HepG2 (cell line): ENCODE results near the gene PNN. TPM values are rescaled to one million over a fixed set of nuclear protein-coding genes. Genes with fewer than 3 reads are reported as not detected.
A peak's percentile ranks its signal among the peaks of the same experiment; 100 is the strongest.

Source experiments
- ATF1 ChIP-seq: IDR thresholded peaks from 2 replicates; pipeline ENCODE4 v1.6.1; 2016; ENCODE audit warnings: mild to moderate bottlenecking, control low read depth
- JUNB ChIP-seq: sonication (generic); formaldehyde crosslinking; IDR thresholded peaks from 2 replicates; pipeline ENCODE4 v1.8.0; 2022; ENCODE audit warnings: missing genetic modification reagents, mild to moderate bottlenecking, borderline replicate concordance
- MAFF ChIP-seq: IDR thresholded peaks from 2 replicates; pipeline ENCODE4 v1.6.1; 2011; ENCODE audit warnings: low read depth, low read length, improper control_type of control experiment
- NR1H2 ChIP-seq: sonication (generic); formaldehyde crosslinking; IDR thresholded peaks from 2 replicates; pipeline ENCODE4 v1.8.1; 2022; ENCODE audit warnings: low read depth, missing genetic modification reagents, borderline replicate concordance
- NR2F1 ChIP-seq, 2 experiments: fragments of 450-650 bp in 1 of 2; formaldehyde crosslinking in 1 of 2; IDR thresholded peaks; 2 replicates each; pipeline versions ENCODE4 v1.5.0 to v1.6.1; 2016 to 2020; ENCODE audit warnings: mild to moderate bottlenecking in 1 of 2, missing compliant biosample characterization in 1 of 2, missing genetic modification reagents in 1 of 2, moderate library complexity in 1 of 2
- RXRA ChIP-seq: sonication (generic); formaldehyde crosslinking; IDR thresholded peaks from 2 replicates; pipeline ENCODE4 v1.5.1; 2020; ENCODE audit warnings: missing genetic modification reagents
- SKI ChIP-seq: fragments of 450-650 bp; IDR thresholded peaks from one replicate; pipeline ENCODE4 v1.6.1; 2018; ENCODE audit warnings: mild to moderate bottlenecking; ENCODE audit not compliant: partially characterized antibody
- ZNF749 ChIP-seq: sonication (generic); formaldehyde crosslinking; IDR thresholded peaks from 2 replicates; pipeline ENCODE4 v1.8.0; 2022; ENCODE audit warnings: mild to moderate bottlenecking, missing genetic modification reagents, moderate library complexity, borderline replicate concordance
- polyA plus RNA-seq, 8 experiments: library from polyadenylated mRNA; depleted of rRNA in 3 of 8; stranded (reverse) in 7 of 8; unstranded in 1 of 8; fragments of >200 nt; fragmentation: Illumina TruSeq in 4 of 8; extraction: Trizol in 4 of 8; gene quantifications; 2 replicates each; pipeline versions ENCODE4 v1.2.1 to v1.2.3, GENCODE V29; 2011 to 2016; ENCODE audit warnings: low read depth in 4 of 8, missing spikeins in 1 of 8, mixed read lengths in 1 of 8; ENCODE audit not compliant: insufficient read depth in 1 of 8
- total RNA-seq, 5 experiments: library from RNA; depleted of rRNA; stranded (reverse); fragments of >200 nt; fragmentation: Illumina TruSeq; extraction: Trizol; gene quantifications; 2 replicates each; pipeline ENCODE4 v1.2.3, GENCODE V29; 2016; ENCODE audit warnings: low read depth in 1 of 5
- TF ChIP-seq, protein P1 (sequence below): sonication (generic); formaldehyde crosslinking; IDR thresholded peaks from 2 replicates; pipeline ENCODE4 v1.5.0; 2020; ENCODE audit warnings: missing genetic modification reagents
- TF ChIP-seq, protein P2 (sequence below): sonication (generic); formaldehyde crosslinking; IDR thresholded peaks from 2 replicates; pipeline ENCODE4 v1.4.0; 2020; ENCODE audit warnings: missing genetic modification reagents
- TF ChIP-seq, protein P3 (sequence below): sonication (generic); formaldehyde crosslinking; IDR thresholded peaks from 2 replicates; pipeline ENCODE4 v1.4.0; 2020; ENCODE audit warnings: missing genetic modification reagents, mild to moderate bottlenecking, borderline replicate concordance

The PNN gene
- total and polyA plus RNA-seq, 2 of the 13 experiments (the other 11 are each of a cell fraction or from before 2014, with no cell fraction given), result 58.0 to 214 TPM

GRCh38 chr14:39218171-39218769, 43.2 kb downstream of the PNN start (continued):
- TF ChIP-seq, protein P1, sequence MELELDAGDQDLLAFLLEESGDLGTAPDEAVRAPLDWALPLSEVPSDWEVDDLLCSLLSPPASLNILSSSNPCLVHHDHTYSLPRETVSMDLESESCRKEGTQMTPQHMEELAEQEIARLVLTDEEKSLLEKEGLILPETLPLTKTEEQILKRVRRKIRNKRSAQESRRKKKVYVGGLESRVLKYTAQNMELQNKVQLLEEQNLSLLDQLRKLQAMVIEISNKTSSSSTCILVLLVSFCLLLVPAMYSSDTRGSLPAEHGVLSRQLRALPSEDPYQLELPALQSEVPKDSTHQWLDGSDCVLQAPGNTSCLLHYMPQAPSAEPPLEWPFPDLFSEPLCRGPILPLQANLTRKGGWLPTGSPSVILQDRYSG, result 0 out of 2 replicates have a peak, but pooled peaks have one; percentile 7
- TF ChIP-seq ZNF749 (CRISPR knock-in tag) (no peak), ATF1 (CRISPR knock-in tag) (no peak), SKI (peak; percentile 31), MAFF (peak; percentile 65), JUNB (CRISPR knock-in tag) (no peak), NR2F1 (CRISPR knock-in tag; IDR thresholded peaks at IDR 0.05) (peak in 1 of 2 experiments; percentile 51; a peak in 2 of 4 replicates), NR1H2 (no peak), RXRA (CRISPR knock-in tag) (peak; percentile 41; the same call in 1 of the 2 replicates)
- TF ChIP-seq, protein P2, sequence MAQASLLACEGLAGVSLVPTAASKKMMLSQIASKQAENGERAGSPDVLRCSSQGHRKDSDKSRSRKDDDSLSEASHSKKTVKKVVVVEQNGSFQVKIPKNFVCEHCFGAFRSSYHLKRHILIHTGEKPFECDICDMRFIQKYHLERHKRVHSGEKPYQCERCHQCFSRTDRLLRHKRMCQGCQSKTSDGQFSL, result no peak
- TF ChIP-seq, protein P3, sequence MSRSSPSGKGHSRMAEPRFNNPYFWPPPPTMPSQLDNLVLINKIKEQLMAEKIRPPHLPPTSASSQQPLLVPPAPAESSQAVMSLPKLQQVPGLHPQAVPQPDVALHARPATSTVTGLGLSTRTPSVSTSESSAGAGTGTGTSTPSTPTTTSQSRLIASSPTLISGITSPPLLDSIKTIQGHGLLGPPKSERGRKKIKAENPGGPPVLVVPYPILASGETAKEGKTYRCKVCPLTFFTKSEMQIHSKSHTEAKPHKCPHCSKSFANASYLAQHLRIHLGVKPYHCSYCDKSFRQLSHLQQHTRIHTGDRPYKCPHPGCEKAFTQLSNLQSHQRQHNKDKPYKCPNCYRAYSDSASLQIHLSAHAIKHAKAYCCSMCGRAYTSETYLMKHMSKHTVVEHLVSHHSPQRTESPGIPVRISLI (CRISPR knock-in tag), result peak; percentile 62; the same call in 1 of the 2 replicates
